Stomach (tissue), 4 donors: ENCODE data around the gene PLCH1.

Experiments
- EP300 ChIP-seq: sonication (generic); formaldehyde crosslinking; IDR thresholded peaks from one replicate; pipeline ENCODE4 v1.6.1; 2017; ENCODE audit warnings: antibody characterized with exemption
- POLR2AphosphoS5 ChIP-seq, 3 donors: sonication (generic); formaldehyde crosslinking; IDR thresholded peaks; one replicate each; pipeline ENCODE4 v1.6.1; 2016; ENCODE audit warnings: antibody characterized with exemption in 3 of 3

DNA sequence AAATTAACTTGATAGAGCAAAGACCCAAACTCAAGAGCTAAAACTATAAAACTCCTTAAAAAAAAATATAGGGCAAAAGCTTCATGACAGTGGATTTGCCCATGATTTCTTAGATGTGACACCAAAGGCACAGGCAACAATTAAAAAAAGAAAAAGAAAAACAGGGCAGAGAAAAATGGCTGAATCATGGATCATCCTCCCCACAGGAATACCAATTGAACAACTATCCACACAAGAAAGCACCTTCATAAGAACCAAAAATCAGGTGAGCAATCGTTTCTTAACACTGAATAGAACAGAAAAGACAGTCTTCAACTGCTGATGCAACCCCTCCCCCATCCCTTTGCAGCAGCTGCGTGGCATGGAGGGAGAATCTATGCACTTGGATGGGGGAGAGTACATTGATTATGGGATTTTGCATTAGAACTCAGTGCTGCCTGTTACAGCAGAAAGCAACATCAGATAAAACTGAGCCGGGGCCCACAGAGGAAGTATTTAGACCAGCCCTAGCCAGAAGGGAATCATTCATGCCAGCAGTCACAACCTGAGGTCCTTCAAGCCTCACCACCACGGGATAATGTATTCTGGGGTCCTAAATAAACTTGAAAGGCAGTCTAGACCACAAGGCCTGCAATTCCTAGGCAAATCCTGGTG lies 45.5 kb upstream of the PLCH1 start:
- TF ChIP-seq POLR2AphosphoS5 (IDR thresholded peaks at IDR 0.05) (no peak), EP300 (no peak)
